GM12878 (cell line): ENCODE data around the gene DCC. TPM values are rescaled to one million over a fixed set of nuclear protein-coding genes. Genes with fewer than 3 reads are reported as not detected.

Source experiments
- ATAC-seq: fragments of 200-7000 bp; cut with Tn5 transposase; 3 replicates; pipeline ENCODE4 v1.9.1; 2020; ENCODE audit warnings: mild to moderate bottlenecking, moderate library complexity
- BruUV-seq: library from RNA; stranded (reverse); fragments of 400-500 nt; replicated peaks from 2 replicates; lab custom pipeline; 2021; lab: Mats Ljungman, UMichigan
- CTCF ChIA-PET: fragments of 300-600 bp; sonication (Branson Sonifier 250); formaldehyde crosslinking; extraction: SDS; loops from one replicate; lab custom pipeline; 2021; ENCODE audit warnings: inconsistent platforms; lab: Yijun Ruan, JAX
- POLR2A ChIA-PET: fragments of 350-600 bp; formaldehyde crosslinking; extraction: SDS; loops from one replicate; lab custom pipeline; 2021; ENCODE audit warnings: inconsistent platforms; lab: Charles Lee
- RAD21 ChIA-PET: fragments of 300-600 bp; sonication (Branson Sonifier 250); formaldehyde crosslinking; loops from one replicate; lab custom pipeline; 2023; ENCODE audit warnings: antibody characterized with exemption; ENCODE audit not compliant: unreplicated experiment; lab: Charles Lee
- SMC1A ChIA-PET: fragments of 300-600 bp; sonication (Branson Sonifier 250); formaldehyde crosslinking; loops from one replicate; lab custom pipeline; 2023; ENCODE audit not compliant: unreplicated experiment, uncharacterized antibody; lab: Charles Lee
- DNase-seq: peaks from one replicate; pipeline ENCODE4 v3.0.0-alpha.2; 2011; ENCODE audit warnings: low read depth, low spot score
- FAIRE-seq: peaks from 3 replicates; lab custom pipeline; 2011; peaks lifted over from hg19 to GRCh38; lab: Jason Lieb, UNC
- H2AFZ ChIP-seq: 2 replicates; pipeline ENCODE4 v1.6.0; 2011; ENCODE audit warnings: low read depth, low read length, control low read depth; ENCODE audit not compliant: control insufficient read depth
- H3K27ac ChIP-seq: 2 replicates; pipeline ENCODE4 v1.5.1; 2011; ENCODE audit warnings: control low read depth; ENCODE audit not compliant: control insufficient read depth, insufficient read depth
- H3K27me3 ChIP-seq, 2 experiments: replicated peaks in 1 of 2; 2 replicates each; pipeline versions ENCODE4 v1.6.0 to v1.6.1; 2011; ENCODE audit warnings: low read length in 1 of 2; ENCODE audit not compliant: control insufficient read depth in 2 of 2, insufficient read depth in 2 of 2
- H3K36me3 ChIP-seq, 2 experiments: 2 replicates each; pipeline ENCODE4 v1.5.1; 2011; ENCODE audit warnings: low read length in 1 of 2; ENCODE audit not compliant: control insufficient read depth in 2 of 2, insufficient read depth in 2 of 2
- H3K4me1 ChIP-seq: 2 replicates; pipeline ENCODE4 v1.6.1; 2011; ENCODE audit warnings: mild to moderate bottlenecking, low read length, moderate library complexity, mixed read lengths; ENCODE audit not compliant: control insufficient read depth, insufficient read depth
- H3K4me2 ChIP-seq: 2 replicates; pipeline ENCODE4 v1.6.0; 2011; ENCODE audit warnings: control low read depth; ENCODE audit not compliant: control insufficient read depth, insufficient read depth
- H3K4me3 ChIP-seq: fragments of 200-600 bp; sonication (generic); 2 replicates; pipeline ENCODE4 v1.5.1; 2016
- H3K79me2 ChIP-seq: 2 replicates; pipeline ENCODE4 v1.6.0; 2011; ENCODE audit warnings: low read length; ENCODE audit not compliant: control insufficient read depth, insufficient read depth
- H3K9ac ChIP-seq: 2 replicates; pipeline ENCODE4 v1.8.0; 2011; ENCODE audit warnings: low read length, control low read depth, mixed read lengths; ENCODE audit not compliant: control insufficient read depth, insufficient read depth
- H3K9me3 ChIP-seq: replicated peaks from 3 replicates; pipeline ENCODE4 v1.5.1; 2011; ENCODE audit warnings: mild to moderate bottlenecking, low read length; ENCODE audit not compliant: control insufficient read depth, insufficient read depth
- H4K20me1 ChIP-seq: 2 replicates; pipeline ENCODE4 v1.6.0; 2011; ENCODE audit not compliant: control insufficient read depth, insufficient read depth
- MTA2 ChIP-seq: fragments of 450-650 bp; IDR thresholded peaks from 2 replicates; pipeline ENCODE4 v1.6.1; 2016; ENCODE audit warnings: low read depth, mild to moderate bottlenecking, moderate library complexity
- MYB ChIP-seq: fragments of 150-350 bp; IDR thresholded peaks from 2 replicates; pipeline ENCODE4 v1.6.1; 2014; ENCODE audit warnings: mild to moderate bottlenecking, low read depth, low read length, borderline replicate concordance
- NFYA ChIP-seq: IDR thresholded peaks from 2 replicates; pipeline ENCODE4 v1.6.1; 2011; ENCODE audit warnings: low read depth, mild to moderate bottlenecking, low read length, improper control_type of control experiment, borderline replicate concordance
- PRDM15 ChIP-seq: fragments of 450-650 bp; formaldehyde crosslinking; IDR thresholded peaks from 2 replicates; pipeline ENCODE4 v1.4.0; 2020; ENCODE audit warnings: mild to moderate bottlenecking, moderate library complexity
- REST ChIP-seq: IDR thresholded peaks from 2 replicates; pipeline ENCODE4 v1.6.1; 2012; ENCODE audit warnings: mild to moderate bottlenecking, low read depth, low read length
- SMAD1 ChIP-seq: fragments of 450-650 bp; IDR thresholded peaks from 2 replicates; pipeline ENCODE4 v1.6.1; 2018; ENCODE audit warnings: mild to moderate bottlenecking, low read depth; ENCODE audit not compliant: partially characterized antibody
- ZNF622 ChIP-seq: fragments of 450-650 bp; IDR thresholded peaks from 2 replicates; pipeline ENCODE4 v1.6.1; 2017; ENCODE audit warnings: mild to moderate bottlenecking, inconsistent platforms
- WGBS: methylation state at CpG from one replicate; pipeline ENCODE4 v1.1.6; 2016; ENCODE audit warnings: low lambda C conversion rate; ENCODE audit not compliant: insufficient replicate concordance, insufficient coverage; ENCODE audit errors: missing lambda C conversion rate; 5-methylcytosine and 5-hydroxymethylcytosine counted together
- in situ Hi-C: fragments of 300-500 bp; cut with MboI; formaldehyde crosslinking; loops from 9 replicates; pipeline ENCODE4 v1.14.3; 2018; ENCODE audit warnings: mixed read lengths
- intact Hi-C: fragments of 100-400 bp; cut with micrococcal nuclease; formaldehyde crosslinking; loops from one replicate; pipeline ENCODE4 v1.14.2; 2022; ENCODE audit not compliant: unreplicated experiment
- polyA plus RNA-seq, 11 experiments: library from polyadenylated mRNA; depleted of rRNA in 4 of 11; unstranded in 6 of 11; stranded (reverse) in 5 of 11; fragments of >200 nt; fragmentation: Nextera tagmentation in 4 of 11; fragmentation: Illumina TruSeq in 1 of 11; extraction: Ambion mirVana in 4 of 11; extraction: Trizol in 1 of 11; gene quantifications; 1 replicate in 1 of 11; 2 replicates in 10 of 11; pipeline versions ENCODE4 v1.2.1 to v1.2.3, GENCODE V29; 2011 to 2016; ENCODE audit warnings: inconsistent platforms in 2 of 11, missing spikeins in 2 of 11, low read depth in 1 of 11
- total RNA-seq, 4 experiments: library from RNA; depleted of rRNA in 3 of 4; stranded (reverse); fragments of >200 nt in 3 of 4; fragmentation: Illumina TruSeq in 1 of 4; extraction: Trizol in 1 of 4; gene quantifications; 2 replicates each; pipeline versions ENCODE4 v1.2.1 to v1.2.3, GENCODE V29; 2013 to 2021

The DCC gene
- total and polyA plus RNA-seq, 10 of the 15 experiments (the other 5 are each of a cell fraction or from before 2014, with no cell fraction given): 0.01 TPM; not detected in 9

DNA sequence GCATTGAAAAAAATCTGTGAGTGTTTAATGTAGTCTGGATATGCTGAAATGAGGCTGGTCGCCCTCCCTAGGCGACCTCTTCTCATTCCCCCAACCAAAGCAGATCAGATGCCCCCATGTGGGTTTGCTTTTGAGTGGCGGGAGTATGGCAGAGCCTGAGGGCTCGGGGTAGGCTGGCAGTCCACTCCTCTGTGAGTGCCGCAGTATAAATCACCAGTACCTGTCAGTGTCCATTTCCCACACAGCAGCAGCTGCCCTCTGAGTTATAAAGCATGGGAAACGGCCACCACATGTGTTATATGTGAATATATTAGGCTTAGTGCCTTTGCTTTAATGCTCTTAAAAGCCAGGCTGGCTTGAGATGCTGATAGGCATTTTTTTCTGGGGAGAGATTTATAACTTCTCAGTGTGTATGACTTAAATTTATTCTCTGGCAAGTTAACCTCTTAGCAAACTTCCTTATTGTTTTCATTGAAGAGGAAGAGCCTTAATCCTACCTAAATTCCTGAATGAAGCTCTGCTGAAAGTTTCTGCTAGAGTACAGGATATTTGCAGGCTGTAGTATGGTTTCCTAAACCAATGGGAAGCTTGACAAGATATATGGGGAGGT lies 3.8 kb downstream of the DCC start:
- in situ Hi-C loops (no loop called here), intact Hi-C loops (loop anchor here (1.0 to 5.0 kb wide), 2 partner anchors 53 to 327 kb away; no protein-coding TSS in a partner anchor)
- no peaks in the 10 kb centered on the region for H3K79me2 ChIP-seq
- H2AFZ ChIP-seq: no peak overlapping the region
- CTCF ChIA-PET: interaction anchor here (1.2 kb wide), 1 partner anchor 54 kb away, joined by 3 read pairs; no protein-coding TSS in a partner anchor
- FAIRE-seq (no peak), DNase-seq (no peak), ATAC-seq (no peak)
- 19% methylated on average over 6 of the region's 6 CpGs for WGBS
- TF ChIP-seq MTA2: no peak
- no peak for TF ChIP-seq NFYA
- no peak for TF ChIP-seq ZNF622
- TF ChIP-seq MYB: no peak
- no peak for TF ChIP-seq SMAD1
- TF ChIP-seq REST: no peak
- no peak for TF ChIP-seq PRDM15
- H3K36me3 ChIP-seq: no peaks in the 10 kb centered on the region
- H3K9me3 ChIP-seq: no peaks in the 10 kb centered on the region
- no peaks in the 10 kb centered on the region for H3K4me1 ChIP-seq
- no peak overlapping the region for H3K9ac ChIP-seq
- H3K27me3 ChIP-seq: peaks cover 4 to 5% of the 10 kb centered on the region in 2 experiments; a peak in 1 of 4 replicates
- SMC1A ChIA-PET: no interaction called here
- no peaks in the 10 kb centered on the region for H4K20me1 ChIP-seq
- RAD21 ChIA-PET: no interaction called here
- no TSS peak for BruUV-seq
- H3K4me2 ChIP-seq: no peak overlapping the region
- POLR2A ChIA-PET: no interaction called here
- no peak overlapping the region for H3K4me3 ChIP-seq
- H3K27ac ChIP-seq: no peak overlapping the region
